ENCODE results near the gene KDF1. TPM values are rescaled to one million over a fixed set of nuclear protein-coding genes. Genes with fewer than 3 reads are reported as not detected.
A peak's percentile ranks its signal among the peaks of the same experiment; 100 is the strongest.

KDF1 gene
- total and polyA plus RNA-seq, 2 of the 13 experiments (the other 11 are each of a cell fraction or from before 2014, with no cell fraction given) = 1.9 to 4.9 TPM

- TF ChIP-seq POGK (CRISPR knock-in tag; conservative IDR thresholded peaks at IDR 0.05) (peak; percentile 65; the same call in 1 of the 2 replicates), CREM (IDR thresholded peaks at IDR 0.05) (peak; percentile 92), CREM (CRISPR knock-in tag; IDR thresholded peaks at IDR 0.05) (0 out of 2 replicates have a peak, but pooled peaks have one; percentile 32), POLR2A (IDR thresholded peaks at IDR 0.05; ENCODE audit: insufficient read depth in 1 of 2, low read depth in 2 of 2, low read length in 2 of 2) (peak; percentile 100), THAP7 (CRISPR knock-in tag; IDR thresholded peaks at IDR 0.05) (no peak; the same call in 1 of the 2 replicates), ARID3A (IDR thresholded peaks at IDR 0.05; ENCODE audit: low read depth, low read length) (peak; percentile 90), HES4 (CRISPR knock-in tag; IDR thresholded peaks at IDR 0.05; ENCODE audit: borderline replicate concordance) (peak; percentile 92; the same call in 1 of the 2 replicates), ZNF558 (CRISPR knock-in tag; IDR thresholded peaks at IDR 0.05; ENCODE audit: borderline replicate concordance) (peak; percentile 47; the same call in 1 of the 2 replicates), ZNF572 (CRISPR knock-in tag; IDR thresholded peaks at IDR 0.05) (no peak; the same call in 1 of the 2 replicates), RERE (CRISPR knock-in tag; IDR thresholded peaks at IDR 0.05; ENCODE audit: low read depth) (peak; percentile 95), ZNF337 (CRISPR knock-in tag; IDR thresholded peaks at IDR 0.05; ENCODE audit: borderline replicate concordance, low read depth) (peak; percentile 28; the same call in 1 of the 2 replicates), BRCA1 (CRISPR knock-in tag; IDR thresholded peaks at IDR 0.05) (no peak; the same call in 1 of the 2 replicates)
Observed at GRCh38 chr1:26913754-26914619, 46.3 kb downstream of the KDF1 start, which contains the start of gene NR0B2 (continued).
